Activated CD8-positive, alpha-beta T cell treated with anti-CD3 and anti-CD28 coated beads for 36 hours (primary cell): ENCODE results near the gene GLIPR2. TPM values are rescaled to one million over a fixed set of nuclear protein-coding genes. Genes with fewer than 3 reads are reported as not detected.

Source experiments
- ATAC-seq: fragments of 200-7000 bp; cut with Tn5 transposase; one replicate; pipeline ENCODE4 v1.10.0; 2021; ENCODE audit warnings: mild to moderate bottlenecking, moderate library complexity
- CTCF ChIA-PET: fragments of 350-600 bp; sonication (Branson Sonifier 250); formaldehyde crosslinking; loops from one replicate; lab custom pipeline; 2021; ENCODE audit warnings: antibody characterized with exemption; lab: Charles Lee
- POLR2A ChIA-PET: fragments of 350-600 bp; sonication (Branson Sonifier 250); formaldehyde crosslinking; loops from one replicate; lab custom pipeline; 2021; ENCODE audit warnings: antibody characterized with exemption; lab: Charles Lee
- DNase-seq: peaks from one replicate; pipeline ENCODE4 v3.0.0-alpha.2; 2020
- H3K27ac Mint-ChIP-seq: one replicate; pipeline ENCODE4 v1.8.0; 2021; ENCODE audit warnings: mild to moderate bottlenecking, mixed read lengths
- H3K27me3 Mint-ChIP-seq: one replicate; pipeline ENCODE4 v1.8.0; 2021; ENCODE audit warnings: mixed read lengths
- H3K36me3 Mint-ChIP-seq: one replicate; pipeline ENCODE4 v1.8.0; 2021; ENCODE audit warnings: low read depth, mixed read lengths
- H3K4me1 Mint-ChIP-seq: one replicate; pipeline ENCODE4 v1.8.0; 2021; ENCODE audit warnings: low read depth, mixed read lengths
- H3K4me3 Mint-ChIP-seq: one replicate; pipeline ENCODE4 v1.8.0; 2021; ENCODE audit warnings: mild to moderate bottlenecking, moderate library complexity, mixed read lengths
- H3K9me3 Mint-ChIP-seq: one replicate; pipeline ENCODE4 v1.8.0; 2021; ENCODE audit warnings: mixed read lengths
- CTCF ChIP-seq: fragments of 200-600 bp; IDR thresholded peaks from one replicate; pipeline ENCODE4 v1.8.0; 2022; ENCODE audit warnings: antibody characterized with exemption, mild to moderate bottlenecking
- intact Hi-C: fragments of 100-400 bp; cut with micrococcal nuclease; formaldehyde crosslinking; loops from one replicate; pipeline ENCODE4 v1.10.0; 2022
- total RNA-seq, 2 experiments: library from RNA; stranded (reverse); gene quantifications; one replicate each; pipeline ENCODE4 v1.2.3, GENCODE V29; 2021

Gene GLIPR2
- total RNA-seq, 2 experiments from 2014 or later = 12.2 to 13.6 TPM

GRCh38 chr9:36137392-36138004 is 965 bp downstream of the GLIPR2 start:
- intact Hi-C loops = no loop called here
- H3K4me3 Mint-ChIP-seq = peak overlapping the region; percentile 85
- ATAC-seq (no peak), DNase-seq (no peak)
- ChIA-PET POLR2A (interaction anchor here (0.6 to 5.3 kb wide), 8 partner anchors 9 to 375 kb away, joined by 3 to 25 read pairs (median 4); no protein-coding TSS in a partner anchor), CTCF (interaction anchor here (0.8 to 2.8 kb wide), 8 partner anchors 14 to 129 kb away, joined by 3 to 10 read pairs (median 4); no protein-coding TSS in a partner anchor)
- H3K36me3 Mint-ChIP-seq = no peaks in the 10 kb centered on the region
- H3K4me1 Mint-ChIP-seq = peaks cover 53% of the 10 kb centered on the region
- H3K9me3 Mint-ChIP-seq = no peaks in the 10 kb centered on the region
- no peaks in the 10 kb centered on the region for H3K27me3 Mint-ChIP-seq
- TF ChIP-seq CTCF = no peak
- H3K27ac Mint-ChIP-seq = peak overlapping the region; percentile 68

DNA sequence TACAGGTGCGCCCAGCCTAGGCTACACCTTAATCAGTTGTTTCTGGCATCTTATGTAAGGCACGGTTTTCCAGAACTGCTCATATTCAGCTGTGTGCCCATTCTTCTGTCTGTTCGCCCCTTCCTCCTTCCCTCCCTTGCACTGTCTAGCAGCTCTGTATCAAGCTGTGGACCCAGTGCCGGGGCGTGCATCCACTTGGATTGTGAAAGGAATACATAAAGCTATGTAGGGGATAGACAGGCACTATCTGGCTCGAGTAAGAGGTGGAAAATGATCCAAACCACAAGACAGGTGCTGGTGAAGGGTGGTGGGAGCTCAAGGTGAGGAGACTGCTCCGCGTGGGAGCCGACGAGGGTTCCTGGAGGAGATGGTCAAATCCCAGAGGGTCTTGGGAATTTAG is 2.0 kb downstream of the GLIPR2 start:
- intact Hi-C loops = no loop called here
- no peaks in the 10 kb centered on the region for H3K9me3 Mint-ChIP-seq
- no peak overlapping the region for H3K27ac Mint-ChIP-seq
- no peak overlapping the region for H3K4me3 Mint-ChIP-seq
- ChIA-PET CTCF (interaction anchor here (2.8 kb wide), 1 partner anchor 28 kb away, joined by 10 read pairs; no protein-coding TSS in a partner anchor), POLR2A (interaction anchor here (0.6 to 5.3 kb wide), 3 partner anchors 10 to 16 kb away, joined by 4 to 25 read pairs (median 23); no protein-coding TSS in a partner anchor)
- H3K36me3 Mint-ChIP-seq = no peaks in the 10 kb centered on the region
- peaks cover 63% of the 10 kb centered on the region for H3K4me1 Mint-ChIP-seq
- no peaks in the 10 kb centered on the region for H3K27me3 Mint-ChIP-seq
- DNase-seq (no peak), ATAC-seq (no peak)
- no peak for TF ChIP-seq CTCF

- Mint-ChIP-seq H3K4me1 (peaks cover 67% of the 10 kb centered on the region), H3K27ac (no peak overlapping the region), H3K36me3 (no peaks in the 10 kb centered on the region), H3K27me3 (no peaks in the 10 kb centered on the region), H3K4me3 (no peak overlapping the region), H3K9me3 (no peaks in the 10 kb centered on the region)
- intact Hi-C loops = no loop called here
- DNase-seq = no peak
- no peak for ATAC-seq
- POLR2A ChIA-PET = interaction anchor here (1.4 to 5.3 kb wide), 3 partner anchors 9 to 17 kb away, joined by 4 to 25 read pairs (median 23); no protein-coding TSS in a partner anchor
- TF ChIP-seq CTCF = no peak
- CTCF ChIA-PET = interaction anchor here (0.9 to 2.8 kb wide), 6 partner anchors 9 to 58 kb away, joined by 3 to 10 read pairs (median 4); no protein-coding TSS in a partner anchor
Observed at GRCh38 chr9:36138901-36139300, 2.4 kb downstream of the GLIPR2 start.

DNA sequence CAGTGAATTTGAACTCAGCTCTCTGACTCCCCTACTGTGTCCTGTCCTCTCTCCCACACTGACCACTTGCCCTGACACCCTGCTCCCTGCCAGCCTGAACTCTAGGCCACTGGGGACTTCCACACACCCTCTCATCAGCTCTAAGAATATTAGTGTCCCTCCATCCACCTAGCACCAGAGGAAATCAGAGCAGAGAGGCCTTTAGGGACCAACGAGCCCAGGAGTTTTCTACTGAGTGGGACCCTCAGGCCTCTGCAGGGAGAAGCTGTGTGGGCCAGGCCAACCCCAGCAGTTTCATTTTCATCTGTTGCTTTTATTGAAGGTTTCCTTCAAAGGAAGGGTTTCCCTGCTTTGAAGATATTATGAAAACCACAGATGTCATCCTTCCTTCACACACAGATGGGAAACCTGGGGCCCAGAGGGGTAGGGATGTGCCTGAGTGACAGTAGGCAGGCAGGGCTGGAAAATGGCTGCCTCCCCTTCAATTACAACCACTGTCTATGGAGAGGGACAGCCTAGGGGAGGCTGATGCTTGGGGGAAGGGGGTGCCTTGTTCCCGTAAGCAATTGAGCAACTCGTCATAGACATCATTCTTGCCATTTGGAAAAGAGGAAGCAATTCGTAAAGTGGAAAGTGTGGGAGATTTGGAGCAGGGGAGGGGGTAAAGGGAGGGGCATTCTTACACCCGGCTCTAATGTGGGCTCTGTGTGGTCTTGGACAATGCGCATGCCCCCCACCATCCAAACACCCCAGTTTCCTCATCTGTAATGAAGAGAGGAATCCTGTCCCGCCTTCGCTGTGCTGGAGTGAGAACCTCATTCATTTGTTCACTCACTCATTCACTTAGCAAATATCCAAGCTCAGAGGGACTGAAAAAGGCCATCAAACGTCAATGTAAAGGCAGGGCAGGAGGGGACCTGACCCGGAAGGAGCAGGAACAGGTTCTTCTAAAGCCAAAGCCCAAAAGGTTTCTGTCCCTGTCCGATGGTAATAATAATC is 3.9 kb downstream of the GLIPR2 start:
- ATAC-seq (peak; percentile 7), DNase-seq (peak; percentile 63)
- Mint-ChIP-seq H3K27me3 (no peaks in the 10 kb centered on the region), H3K9me3 (peaks cover 2% of the 10 kb centered on the region), H3K27ac (peak overlapping the region; percentile 84), H3K4me1 (peaks cover 82% of the 10 kb centered on the region), H3K4me3 (peak overlapping the region; percentile 33), H3K36me3 (peaks cover 8% of the 10 kb centered on the region)
- intact Hi-C loops = no loop called here
- CTCF ChIA-PET = interaction anchor here (0.9 to 1.7 kb wide), 8 partner anchors 8 to 59 kb away, joined by 3 to 8 read pairs (median 4); no protein-coding TSS in a partner anchor
- TF ChIP-seq CTCF = no peak
- POLR2A ChIA-PET = interaction anchor here (0.7 to 5.3 kb wide), 6 partner anchors 8 to 50 kb away, joined by 3 to 25 read pairs (median 4); partner anchors contain the start of gene CLTA
